GM19099 (cell line): ENCODE results near the gene CNTN5.

ENCODE experiments used
- POLR2A ChIP-seq: IDR thresholded peaks from 3 replicates; pipeline ENCODE4 v1.6.1; 2011; ENCODE audit warnings: low read depth; ENCODE audit not compliant: insufficient read length; ENCODE audit errors: extremely low read depth

The CNTN5 gene

GRCh38 chr11:100294748-100295147 is 1274.0 kb downstream of the CNTN5 start:
- no peak for TF ChIP-seq POLR2A

GRCh38 chr11:100296051-100296679 is 1275.4 kb downstream of the CNTN5 start:
- TF ChIP-seq POLR2A = no peak

GRCh38 chr11:100297516-100297915 is 1276.8 kb downstream of the CNTN5 start:
- TF ChIP-seq POLR2A = no peak

- no peak for TF ChIP-seq POLR2A
These were observed 1282.1 kb downstream of the CNTN5 start for GRCh38 chr11:100302824-100303223.

- no peak for TF ChIP-seq POLR2A
These were observed 1283.1 kb downstream of the CNTN5 start for GRCh38 chr11:100303897-100304296.

GRCh38 chr11:100308202-100308601 is 1287.5 kb downstream of the CNTN5 start:
- TF ChIP-seq POLR2A = no peak

GRCh38 chr11:100315946-100316345 is 1295.2 kb downstream of the CNTN5 start:
- no peak for TF ChIP-seq POLR2A

- TF ChIP-seq POLR2A = no peak
These were observed 1296.2 kb downstream of the CNTN5 start for GRCh38 chr11:100316952-100317351.

GRCh38 chr11:100319691-100320090 is 1298.9 kb downstream of the CNTN5 start:
- no peak for TF ChIP-seq POLR2A

GRCh38 chr11:100328626-100329340 is 1308.0 kb downstream of the CNTN5 start:
- TF ChIP-seq POLR2A = no peak

GRCh38 chr11:100329352-100329751 is 1308.6 kb downstream of the CNTN5 start:
- TF ChIP-seq POLR2A = no peak

GRCh38 chr11:100336873-100337272 is 1316.1 kb downstream of the CNTN5 start:
- no peak for TF ChIP-seq POLR2A

- no peak for TF ChIP-seq POLR2A
These were observed 1317.5 kb downstream of the CNTN5 start for GRCh38 chr11:100338144-100338840.

- no peak for TF ChIP-seq POLR2A
These were observed 1319.9 kb downstream of the CNTN5 start for GRCh38 chr11:100340466-100341319.

GRCh38 chr11:100353083-100353482 is 1332.3 kb downstream of the CNTN5 start:
- TF ChIP-seq POLR2A = no peak
